HT1080 (cell line): ENCODE results near the gene ZNF318. TPM values are rescaled to one million over a fixed set of nuclear protein-coding genes. Genes with fewer than 3 reads are reported as not detected.
"Not testable (repeated sequence)": the region's sequence is repeated elsewhere in the genome, so short reads cannot be mapped to it uniquely, and the experiment has no call there.

Experiments used
- DNase-seq: peaks from one replicate; pipeline ENCODE4 v3.0.0-alpha.2; 2015; ENCODE audit warnings: low read depth
- total RNA-seq: library from RNA; depleted of rRNA; stranded (reverse); fragments of >200 nt; shearing (Covaris generic); gene quantifications from 2 replicates; pipeline ENCODE4 v1.2.3, GENCODE V29; 2014

Gene ZNF318
- total RNA-seq, 1 experiment from 2014 or later: 6.4 TPM

DNA sequence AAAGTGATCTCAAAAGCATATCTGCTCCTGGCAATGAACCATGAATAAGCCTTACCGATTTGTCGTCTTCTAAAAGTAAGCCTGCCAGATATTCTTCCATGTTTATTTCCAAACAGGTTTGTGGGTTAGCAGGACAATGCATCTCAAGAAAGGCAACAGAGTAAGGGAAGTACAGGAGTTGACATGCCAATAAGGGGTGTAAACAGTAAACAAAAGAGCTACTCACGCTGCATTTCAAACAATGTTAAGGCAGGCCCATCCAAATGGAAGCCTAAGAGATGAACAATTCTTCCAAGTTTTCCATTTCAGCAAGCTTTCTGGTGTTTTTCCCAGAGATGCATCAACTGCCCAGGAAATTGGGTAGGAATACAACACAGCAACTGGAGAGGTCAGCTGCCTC, 33.1 kb downstream of the ZNF318 start:
- DNase-seq: no peak

DNA sequence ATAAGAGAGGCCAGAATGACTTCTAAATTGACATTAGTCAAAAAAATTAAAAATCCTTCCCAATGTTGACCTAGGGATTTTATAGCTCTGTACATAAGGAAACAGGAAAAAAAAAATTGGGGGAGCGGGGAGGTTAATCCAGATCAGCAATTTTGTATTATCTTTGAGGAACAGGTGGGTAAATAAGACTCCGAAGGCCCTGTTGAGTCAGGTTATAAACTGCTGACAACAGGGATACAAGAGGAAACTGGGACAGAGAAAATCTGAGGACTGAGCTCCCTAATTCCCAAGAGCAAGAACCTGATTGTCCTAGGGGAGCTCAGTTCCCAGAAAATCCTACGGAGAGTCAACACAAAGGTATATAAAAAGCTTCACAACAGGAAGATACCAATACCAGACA, 34.0 kb downstream of the ZNF318 start:
- DNase-seq: no peak

DNA sequence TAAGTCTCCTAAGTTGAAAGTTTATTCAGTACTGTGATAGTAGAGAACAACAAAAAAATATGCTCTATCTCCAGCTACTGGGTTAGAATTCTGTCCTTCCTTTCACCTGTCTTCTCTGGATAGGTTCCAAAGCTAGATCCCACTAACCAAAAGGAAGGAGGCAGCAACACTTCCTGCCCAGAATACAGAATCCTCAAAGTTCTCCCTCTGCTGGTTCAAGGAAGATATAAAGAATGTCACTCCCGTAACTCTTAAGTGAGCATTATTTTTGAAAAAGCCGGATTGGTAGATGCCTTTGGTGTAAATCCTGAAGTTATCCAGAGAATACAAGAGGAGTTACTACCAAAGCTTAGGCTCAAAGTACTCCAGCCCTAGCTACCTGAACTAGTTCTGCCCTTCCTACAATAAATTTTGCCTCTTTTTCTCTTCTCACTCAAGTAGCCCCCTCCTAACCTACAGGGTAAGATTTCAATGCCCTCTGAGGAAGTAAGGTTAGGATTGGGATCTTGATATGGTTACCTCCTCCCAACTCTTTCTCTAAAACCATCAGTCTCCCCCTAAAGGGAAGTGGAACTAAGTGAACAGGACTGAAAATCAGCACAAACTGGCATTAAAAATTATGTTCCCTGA, 34.9 kb downstream of the ZNF318 start:
- DNase-seq: peak; percentile 57

DNA sequence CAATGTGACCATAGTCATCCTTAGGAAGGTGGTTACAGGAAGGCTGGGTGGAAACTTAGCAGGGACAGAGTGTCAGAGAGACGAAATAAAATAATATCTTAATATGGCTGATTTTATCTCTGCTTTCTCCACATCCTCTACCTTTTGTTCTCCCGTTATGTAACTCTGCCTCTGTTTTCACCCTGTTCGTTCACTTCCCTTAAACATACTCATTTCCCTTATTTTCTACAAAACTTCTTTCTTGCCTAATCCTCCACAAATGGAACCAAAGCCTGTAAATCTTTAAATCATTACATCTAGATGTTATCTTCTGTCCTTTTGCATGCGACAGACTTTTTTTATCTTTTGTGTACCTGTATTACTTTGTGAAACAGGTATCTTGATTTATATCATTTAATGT, 37.6 kb downstream of the ZNF318 start:
- DNase-seq: no peak

DNA sequence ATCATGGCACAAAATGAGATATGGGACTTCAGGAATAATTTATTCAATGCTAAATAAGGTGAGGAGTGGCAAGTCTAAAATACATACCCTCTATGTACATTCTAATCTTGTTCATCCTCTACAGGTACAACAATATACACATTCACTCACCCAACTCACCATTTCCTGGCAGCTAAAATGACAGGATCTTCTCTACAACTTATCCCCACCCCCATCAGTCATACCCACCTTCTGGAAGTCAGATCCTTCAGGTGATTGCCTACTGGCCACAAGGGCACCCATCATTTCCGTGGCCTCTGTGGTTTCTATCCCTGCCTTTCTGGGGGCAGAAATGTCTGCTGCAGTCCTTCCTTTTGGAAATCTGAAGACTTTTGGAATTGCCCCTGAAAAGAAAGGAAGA, 38.0 kb downstream of the ZNF318 start:
- DNase-seq: no peak

DNA sequence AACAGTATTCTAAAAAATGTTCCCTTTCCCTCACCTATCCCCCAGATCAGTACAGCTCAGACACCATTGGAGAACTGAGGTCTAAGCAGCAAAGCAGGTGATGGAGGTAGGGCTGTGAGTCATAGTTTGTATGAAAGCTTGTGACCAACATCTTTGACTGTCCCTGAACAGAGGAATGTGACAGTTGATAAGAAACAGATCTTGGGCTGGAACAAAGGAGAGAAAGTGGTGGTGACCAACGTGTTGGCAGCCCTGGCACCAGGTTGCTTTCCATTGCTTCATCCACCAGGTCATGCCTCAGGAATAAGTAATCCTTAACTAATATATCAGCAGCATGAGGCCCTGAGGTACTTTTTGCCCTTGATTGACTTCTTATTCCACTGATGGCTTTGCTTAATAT, 40.9 kb downstream of the ZNF318 start:
- no peak for DNase-seq

DNA sequence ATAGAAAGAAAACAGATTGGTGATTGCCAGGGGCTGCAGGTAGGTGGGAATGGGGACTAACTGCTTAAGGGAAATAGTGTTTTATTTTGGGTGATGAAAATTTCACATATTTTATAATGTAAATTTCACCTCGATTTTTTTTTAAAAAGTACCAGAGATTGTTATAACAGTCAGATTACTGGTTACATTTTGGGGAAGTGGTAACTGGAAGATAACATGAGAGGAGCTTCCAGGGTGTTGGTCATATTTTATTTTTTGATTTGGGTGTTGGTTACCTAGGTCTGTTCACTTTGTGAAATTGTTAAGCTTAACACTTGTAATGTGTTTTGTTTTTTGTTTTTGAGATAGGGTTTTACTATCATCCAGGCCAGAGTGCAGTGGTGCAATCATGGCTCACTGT, 43.6 kb downstream of the ZNF318 start:
- no peak for DNase-seq

DNA sequence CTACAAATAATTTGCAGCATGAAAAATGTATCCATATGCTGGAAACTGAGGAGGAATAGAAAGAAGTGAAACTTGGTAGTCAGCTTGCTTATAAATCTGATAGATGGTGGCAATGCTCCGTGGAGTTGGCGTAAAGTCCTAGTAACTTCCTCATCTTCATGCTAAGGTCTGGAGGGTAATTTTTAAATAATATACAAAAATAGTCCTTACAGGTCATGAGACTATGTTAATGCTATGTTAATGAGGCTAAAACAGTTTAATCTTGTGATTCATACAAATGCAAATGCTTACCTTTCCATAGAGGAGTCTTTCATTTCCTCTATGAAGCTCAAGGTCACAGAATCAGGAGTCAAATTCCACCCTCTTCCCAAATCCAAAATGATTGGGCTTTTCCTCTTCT, 51.4 kb downstream of the ZNF318 start:
- no peak for DNase-seq

DNA sequence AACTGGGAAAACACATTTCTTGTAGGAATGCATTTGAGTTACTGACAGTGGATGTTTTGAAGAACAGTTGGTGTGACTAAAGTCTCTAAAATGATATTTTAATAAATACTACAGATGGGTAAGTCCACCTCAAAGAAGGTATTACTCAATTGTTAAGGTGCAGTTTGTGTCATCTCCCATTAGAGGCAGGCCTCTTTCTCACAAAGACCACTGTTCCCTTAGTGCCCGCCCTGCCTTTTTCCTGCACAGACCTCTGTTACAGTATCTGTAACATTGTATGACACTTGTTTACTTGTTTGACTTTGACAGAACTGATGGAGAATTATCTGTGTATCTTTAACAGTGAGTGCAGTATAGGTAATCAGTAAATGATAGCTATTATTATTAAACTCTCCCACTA, 55.6 kb downstream of the ZNF318 start:
- DNase-seq: no peak

DNA sequence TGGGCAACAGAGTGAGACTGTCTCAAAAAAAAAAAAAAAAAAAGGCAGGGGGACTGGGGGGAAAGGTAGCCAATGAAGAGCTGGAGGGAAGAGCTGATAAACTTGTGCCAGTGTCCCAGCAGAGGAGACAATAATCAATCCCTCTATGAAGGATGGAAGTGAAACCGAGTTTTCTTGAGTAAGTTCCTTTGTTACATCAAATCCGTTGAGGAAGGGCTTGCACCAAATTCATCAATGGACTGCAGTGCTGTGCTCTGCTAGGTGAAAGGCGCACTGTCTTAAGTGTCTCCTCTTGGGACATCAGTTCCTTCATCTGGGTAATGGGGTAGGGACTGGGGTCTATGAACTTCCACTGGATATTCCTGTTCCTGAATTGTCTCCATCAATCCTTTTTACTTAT, 57.8 kb downstream of the ZNF318 start:
- DNase-seq: no peak

DNA sequence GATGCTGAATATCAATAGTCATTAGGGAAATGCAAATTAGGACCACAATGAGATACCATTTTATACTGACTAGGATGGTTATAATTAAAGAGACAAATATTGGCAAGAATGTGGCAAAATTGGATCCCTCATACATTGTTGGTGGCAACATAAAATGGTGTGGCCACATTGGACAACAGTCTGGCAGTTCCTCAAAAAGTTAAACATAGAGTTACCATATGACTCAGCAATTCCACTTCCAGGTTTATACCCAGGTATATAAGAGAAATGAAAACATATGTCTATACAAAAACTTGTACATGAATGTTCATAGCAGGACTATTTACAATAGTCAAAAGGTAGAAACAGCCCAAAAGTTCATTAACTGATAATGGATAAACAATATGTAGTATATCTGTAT, 58.8 kb downstream of the ZNF318 start:
- DNase-seq: no peak

DNA sequence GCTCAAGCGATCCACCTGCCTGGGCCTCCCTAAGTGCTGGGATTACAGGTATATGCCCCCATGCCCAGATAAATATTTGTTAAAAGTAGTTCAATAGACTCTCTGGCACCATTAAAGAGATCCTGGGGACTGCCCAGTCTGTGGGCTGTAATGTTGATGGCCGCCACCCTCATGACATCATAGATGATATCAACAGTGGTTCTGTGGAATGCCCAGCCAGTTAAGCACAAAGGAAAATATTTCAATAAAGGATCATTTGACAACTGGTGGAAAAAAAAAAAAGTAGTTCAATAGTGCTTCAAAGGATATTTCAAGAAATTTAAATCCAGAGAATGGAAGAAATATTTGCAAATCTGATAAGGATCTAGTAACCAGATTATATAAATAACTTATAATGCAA, 59.3 kb downstream of the ZNF318 start:
- no peak for DNase-seq

DNA sequence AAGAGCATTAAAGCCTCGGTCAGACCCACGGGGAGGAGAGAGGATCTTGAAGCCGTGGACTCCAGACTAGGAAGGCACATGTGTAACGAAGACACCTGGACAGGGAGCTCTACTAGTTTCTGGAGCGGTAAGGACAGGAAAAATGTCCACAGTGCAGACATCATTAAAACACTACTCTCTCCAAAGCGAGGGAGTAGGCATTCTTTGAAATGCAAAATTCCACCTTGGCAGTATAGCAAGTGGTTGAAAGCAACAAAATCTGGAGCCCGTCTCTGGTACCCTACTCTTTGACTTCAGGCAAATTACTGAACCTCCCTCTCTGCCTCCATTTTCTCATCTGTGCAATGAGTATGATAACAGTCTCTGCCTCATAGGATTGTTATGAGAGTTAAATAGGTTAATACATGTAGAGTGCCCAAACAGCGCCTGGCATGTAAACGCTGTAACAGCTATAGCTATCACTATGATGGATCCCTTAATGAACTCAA, 60.4 kb downstream of the ZNF318 start:
- no peak for DNase-seq

DNA sequence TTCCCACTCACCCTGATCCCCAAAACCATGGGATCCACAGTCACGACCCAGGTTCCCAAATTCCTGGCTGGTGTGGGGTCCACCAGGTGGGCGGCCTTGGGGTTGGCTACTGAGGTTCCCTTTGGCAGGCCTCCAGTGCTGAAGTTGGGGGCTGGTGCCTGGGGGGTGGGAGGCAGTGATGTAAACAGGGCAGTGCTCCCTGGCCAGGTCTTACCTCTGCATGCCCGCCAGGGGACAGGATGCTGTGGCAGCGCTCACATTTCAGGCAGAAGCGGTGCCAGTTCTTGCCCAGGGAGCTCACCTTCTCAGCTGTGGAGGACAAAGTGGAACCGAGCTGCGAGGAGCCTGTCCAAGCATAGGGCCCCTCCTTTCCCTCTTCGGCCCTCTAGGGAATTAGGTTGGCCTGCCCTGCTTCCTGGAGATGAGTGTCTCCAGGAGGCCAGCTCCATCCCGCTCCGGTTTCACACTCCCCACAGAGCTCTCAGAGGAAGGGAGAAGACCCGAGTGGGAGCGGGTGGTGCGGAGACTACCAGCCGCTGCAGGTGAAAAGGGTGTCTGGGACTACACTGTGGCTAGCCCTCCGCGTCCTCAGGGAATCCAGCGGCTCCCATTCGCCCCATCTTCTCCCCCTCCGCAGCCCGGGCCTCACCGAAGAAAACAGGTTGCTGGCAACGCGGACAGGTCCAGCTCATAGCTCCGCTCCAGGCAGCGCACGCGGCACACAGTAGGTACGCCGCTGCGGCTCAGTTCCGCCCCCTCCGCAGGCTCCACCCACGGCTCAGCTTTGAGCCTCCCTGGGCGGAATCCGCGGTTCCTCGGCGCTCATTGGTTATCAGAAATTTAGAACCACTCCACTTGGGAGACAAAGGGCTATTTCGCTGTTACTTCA, 61.1 kb downstream of the ZNF318 start, which contains the start of gene CRIP3:
CRIP3 (minus strand) TSS at position 726 of the 889 bp plus-strand sequence; CDS start at position 692, 34 bp downstream.
- DNase-seq: no peak

DNA sequence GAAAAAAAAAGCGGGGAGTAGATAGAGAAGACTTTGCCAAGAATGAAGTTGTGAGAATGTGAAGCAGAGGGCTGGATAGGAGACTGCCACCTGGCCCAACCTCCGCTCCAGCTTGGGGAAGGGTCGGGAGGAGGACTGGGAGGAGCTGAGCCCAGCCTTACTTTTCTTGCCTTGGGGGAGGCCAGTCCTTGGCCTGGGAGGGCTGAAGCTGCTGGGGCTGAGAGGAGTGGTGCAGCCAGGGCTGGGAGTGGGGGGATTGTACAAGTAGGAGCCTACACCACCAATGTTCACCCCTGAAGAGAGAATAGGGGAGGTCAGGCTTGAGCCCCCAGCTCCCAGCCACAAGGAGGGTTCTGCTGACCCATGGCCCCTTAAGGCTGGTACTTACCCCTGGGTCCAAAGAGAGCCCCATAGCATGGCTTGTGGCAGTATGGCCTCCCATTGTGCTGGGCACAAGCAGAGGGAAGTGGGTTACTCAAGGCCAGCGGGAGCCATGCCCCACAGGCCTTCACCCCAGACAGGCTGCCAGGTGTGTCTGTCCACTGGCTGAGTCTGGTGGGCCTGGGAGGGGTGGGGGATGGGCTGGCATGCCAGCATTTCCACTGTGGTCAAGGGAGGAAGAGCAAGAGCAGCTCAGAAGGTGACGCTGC, 61.9 kb downstream of the ZNF318 start:
- DNase-seq: no peak

DNA sequence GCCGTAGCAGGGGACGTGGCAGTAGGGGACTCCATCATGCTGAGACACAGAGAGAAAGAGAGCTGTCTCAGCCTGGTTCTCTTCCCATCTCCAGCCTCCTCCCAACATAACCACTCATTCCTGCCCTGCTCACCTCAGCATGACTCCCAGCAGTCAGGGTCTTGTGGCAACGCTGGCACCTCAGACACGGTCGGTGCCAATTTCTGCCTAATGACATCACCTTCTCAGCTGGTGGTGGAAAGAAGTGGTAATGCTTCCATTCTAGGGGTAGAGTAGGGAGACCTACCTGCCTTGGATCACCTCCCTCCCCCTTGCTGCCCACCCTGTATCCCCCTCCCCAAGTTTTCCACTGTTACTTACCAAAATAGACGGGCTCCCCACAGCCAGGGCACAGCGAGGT, 63.4 kb downstream of the ZNF318 start:
- no peak for DNase-seq

DNA sequence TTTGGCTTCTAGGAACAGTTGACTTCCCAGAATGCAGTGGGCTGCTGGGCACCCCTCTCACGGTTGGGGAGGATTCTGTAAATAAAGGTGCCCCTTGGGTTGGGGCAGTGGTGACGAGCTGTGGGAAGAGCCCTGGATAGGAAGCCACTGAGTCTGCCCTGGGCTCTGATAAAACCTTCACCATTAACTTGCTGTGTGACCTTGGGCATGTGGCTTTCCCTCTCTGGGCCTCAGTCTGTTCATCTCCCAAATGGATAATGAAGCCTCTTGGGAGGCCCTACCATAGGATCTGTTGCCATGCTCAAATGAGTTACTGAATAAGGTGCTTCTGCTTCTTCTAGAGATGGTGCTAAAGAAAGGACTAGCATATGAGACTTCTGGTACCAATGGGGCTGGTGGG, 64.6 kb downstream of the ZNF318 start:
- DNase-seq: no peak

DNA sequence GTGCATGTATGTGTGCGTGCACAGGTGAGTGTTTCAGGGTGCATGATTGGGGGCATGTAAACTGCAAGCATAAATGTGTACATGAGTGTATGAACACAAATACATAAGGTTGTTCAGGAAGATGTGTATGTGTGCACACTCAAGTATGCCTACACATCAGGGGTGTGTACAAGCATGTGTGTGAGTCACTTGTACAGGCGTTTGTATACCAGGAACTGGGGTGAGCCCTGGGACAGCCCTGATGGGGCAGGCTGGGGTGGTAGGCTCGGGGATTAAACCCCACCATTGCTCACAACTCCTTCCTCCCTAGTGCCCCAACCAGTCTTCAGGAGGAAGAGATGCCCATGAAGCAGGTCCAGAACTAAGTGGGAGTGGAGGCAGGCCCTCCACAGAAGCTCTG, 65.1 kb downstream of the ZNF318 start:
- DNase-seq: no peak

DNA sequence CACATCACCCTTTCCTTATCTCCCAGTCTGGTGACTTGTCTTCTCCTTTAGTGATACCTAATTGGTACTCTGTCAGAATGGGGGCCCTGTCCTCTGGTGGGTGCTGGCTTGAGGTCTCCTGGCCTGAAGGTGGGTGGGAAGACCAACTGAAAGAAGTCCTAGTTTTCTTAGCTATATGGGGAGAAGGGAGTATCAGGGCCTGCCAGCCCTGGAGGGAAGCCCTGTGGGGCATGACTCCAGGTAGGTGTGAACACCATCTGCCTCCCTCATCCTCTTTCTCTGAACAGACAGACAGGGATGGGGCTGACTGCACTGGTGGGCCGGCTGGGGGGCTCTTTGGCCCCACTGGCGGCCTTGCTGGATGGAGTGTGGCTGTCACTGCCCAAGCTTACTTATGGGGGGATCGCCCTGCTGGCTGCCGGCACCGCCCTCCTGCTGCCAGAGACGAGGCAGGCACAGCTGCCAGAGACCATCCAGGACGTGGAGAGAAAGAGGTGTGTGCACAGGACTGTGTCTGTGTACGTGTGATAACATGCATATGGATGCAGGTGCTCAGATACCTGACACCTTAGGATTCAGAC, 65.6 kb downstream of the ZNF318 start:
- no peak for DNase-seq

DNA sequence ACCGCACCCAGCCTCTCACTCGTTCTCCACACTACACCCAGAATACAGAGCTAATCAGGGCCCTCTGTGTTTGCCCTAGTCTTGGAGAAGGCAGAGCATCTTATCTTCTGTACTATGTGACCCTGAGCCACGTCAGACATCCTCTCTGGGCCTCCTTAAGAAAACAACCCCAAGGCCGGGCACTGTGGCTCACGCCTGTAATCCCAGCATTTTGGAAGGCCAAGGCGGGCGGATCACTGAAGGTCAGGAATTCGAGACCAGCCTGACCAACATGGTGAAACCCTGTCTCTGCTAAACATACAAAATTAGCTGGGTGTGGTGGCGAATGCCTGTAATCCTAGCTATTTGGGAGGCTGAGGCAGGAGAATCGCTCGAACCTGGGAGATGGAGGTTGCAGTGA, 66.4 kb downstream of the ZNF318 start:
- not testable (repeated sequence) for DNase-seq

DNA sequence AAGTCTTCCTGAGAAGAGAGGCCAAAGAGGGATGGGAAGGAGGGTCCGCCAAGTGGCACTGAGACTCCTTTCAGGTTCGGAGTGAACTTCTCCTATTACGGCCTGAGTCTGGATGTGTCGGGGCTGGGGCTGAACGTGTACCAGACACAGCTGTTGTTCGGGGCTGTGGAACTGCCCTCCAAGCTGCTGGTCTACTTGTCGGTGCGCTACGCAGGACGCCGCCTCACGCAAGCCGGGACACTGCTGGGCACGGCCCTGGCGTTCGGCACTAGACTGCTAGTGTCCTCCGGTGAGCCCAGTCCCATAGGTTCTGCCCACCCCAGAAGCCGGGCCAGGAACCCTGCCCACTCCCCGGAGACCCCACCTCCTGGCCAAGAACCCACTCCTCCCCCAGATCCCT, 67.3 kb downstream of the ZNF318 start:
- DNase-seq: no peak
